Neural cell (in vitro differentiated cells): ENCODE measurements around the gene CDH4.

Experiments used
- EZH2 ChIP-seq: fragments of 200-600, 300-800 bp; shearing (Covaris generic), sonication (generic); IDR thresholded peaks from 2 replicates; pipeline ENCODE4 v1.6.1; 2014; ENCODE audit warnings: antibody characterized with exemption, low read length, borderline replicate concordance, mild to moderate bottlenecking; ENCODE audit not compliant: insufficient read depth, poor library complexity, severe bottlenecking
- MXI1 ChIP-seq: fragments of 450-650 bp; conservative IDR thresholded peaks from 2 replicates; pipeline ENCODE4 v1.6.1; 2014; ENCODE audit warnings: antibody characterized with exemption, mild to moderate bottlenecking; ENCODE audit not compliant: poor library complexity, severe bottlenecking
- POLR2AphosphoS5 ChIP-seq: IDR thresholded peaks from 2 replicates; pipeline ENCODE4 v1.6.1; 2012
- SMC3 ChIP-seq: fragments of 450-650 bp; conservative IDR thresholded peaks from 2 replicates; pipeline ENCODE4 v1.6.1; 2014; ENCODE audit warnings: antibody characterized with exemption, mild to moderate bottlenecking, moderate library complexity; ENCODE audit not compliant: poor library complexity
- TF ChIP-seq, protein P1 (sequence below): fragments of 450-650 bp; IDR thresholded peaks from 2 replicates; pipeline ENCODE4 v1.5.1; 2014; ENCODE audit warnings: antibody characterized with exemption, mild to moderate bottlenecking, moderate library complexity; ENCODE audit not compliant: poor library complexity, severe bottlenecking
- TF ChIP-seq, protein P2 (sequence below): IDR thresholded peaks from 2 replicates; pipeline ENCODE4 v1.6.1; 2012; ENCODE audit warnings: borderline replicate concordance

DNA sequence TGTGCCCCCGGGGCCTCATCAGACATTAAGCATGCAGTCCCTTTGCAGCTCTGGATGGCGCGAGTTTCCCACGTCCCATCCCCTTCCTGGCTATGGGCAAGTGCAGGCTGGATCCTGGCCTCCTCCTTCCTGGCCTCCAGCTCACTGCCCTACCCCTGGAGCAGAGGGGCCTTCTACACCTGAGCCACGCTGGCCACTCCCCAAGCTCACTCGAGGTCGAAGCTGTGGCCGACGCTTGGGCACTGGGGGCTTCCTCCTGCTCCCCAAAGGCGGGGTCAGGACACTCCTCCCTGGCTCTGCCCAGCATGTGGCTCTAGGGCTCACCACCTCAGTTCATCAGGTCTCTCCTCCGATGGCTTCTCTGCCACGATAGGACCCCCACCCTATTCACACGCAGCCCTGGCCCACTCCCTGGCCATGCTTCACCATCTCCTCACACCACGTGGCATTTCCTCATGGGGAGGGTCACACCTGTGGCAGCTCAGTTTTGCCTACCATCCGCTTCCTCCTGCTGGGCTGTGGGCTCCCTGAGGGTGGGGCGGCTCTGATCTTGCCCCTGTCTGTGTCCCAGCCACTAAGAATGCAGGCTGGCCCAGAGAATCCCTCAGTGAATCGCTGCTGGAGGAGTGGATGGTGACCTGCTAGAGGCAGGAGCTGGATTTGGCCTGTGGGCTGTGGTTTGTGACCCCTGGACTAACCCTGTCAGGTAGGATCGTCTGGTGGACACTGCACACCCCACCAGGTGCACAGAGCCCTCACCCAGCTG lies 532.9 kb downstream of the CDH4 start:
- TF ChIP-seq, protein P1, sequence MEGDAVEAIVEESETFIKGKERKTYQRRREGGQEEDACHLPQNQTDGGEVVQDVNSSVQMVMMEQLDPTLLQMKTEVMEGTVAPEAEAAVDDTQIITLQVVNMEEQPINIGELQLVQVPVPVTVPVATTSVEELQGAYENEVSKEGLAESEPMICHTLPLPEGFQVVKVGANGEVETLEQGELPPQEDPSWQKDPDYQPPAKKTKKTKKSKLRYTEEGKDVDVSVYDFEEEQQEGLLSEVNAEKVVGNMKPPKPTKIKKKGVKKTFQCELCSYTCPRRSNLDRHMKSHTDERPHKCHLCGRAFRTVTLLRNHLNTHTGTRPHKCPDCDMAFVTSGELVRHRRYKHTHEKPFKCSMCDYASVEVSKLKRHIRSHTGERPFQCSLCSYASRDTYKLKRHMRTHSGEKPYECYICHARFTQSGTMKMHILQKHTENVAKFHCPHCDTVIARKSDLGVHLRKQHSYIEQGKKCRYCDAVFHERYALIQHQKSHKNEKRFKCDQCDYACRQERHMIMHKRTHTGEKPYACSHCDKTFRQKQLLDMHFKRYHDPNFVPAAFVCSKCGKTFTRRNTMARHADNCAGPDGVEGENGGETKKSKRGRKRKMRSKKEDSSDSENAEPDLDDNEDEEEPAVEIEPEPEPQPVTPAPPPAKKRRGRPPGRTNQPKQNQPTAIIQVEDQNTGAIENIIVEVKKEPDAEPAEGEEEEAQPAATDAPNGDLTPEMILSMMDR: no peak
- no peak for TF ChIP-seq MXI1
- TF ChIP-seq, protein P2, sequence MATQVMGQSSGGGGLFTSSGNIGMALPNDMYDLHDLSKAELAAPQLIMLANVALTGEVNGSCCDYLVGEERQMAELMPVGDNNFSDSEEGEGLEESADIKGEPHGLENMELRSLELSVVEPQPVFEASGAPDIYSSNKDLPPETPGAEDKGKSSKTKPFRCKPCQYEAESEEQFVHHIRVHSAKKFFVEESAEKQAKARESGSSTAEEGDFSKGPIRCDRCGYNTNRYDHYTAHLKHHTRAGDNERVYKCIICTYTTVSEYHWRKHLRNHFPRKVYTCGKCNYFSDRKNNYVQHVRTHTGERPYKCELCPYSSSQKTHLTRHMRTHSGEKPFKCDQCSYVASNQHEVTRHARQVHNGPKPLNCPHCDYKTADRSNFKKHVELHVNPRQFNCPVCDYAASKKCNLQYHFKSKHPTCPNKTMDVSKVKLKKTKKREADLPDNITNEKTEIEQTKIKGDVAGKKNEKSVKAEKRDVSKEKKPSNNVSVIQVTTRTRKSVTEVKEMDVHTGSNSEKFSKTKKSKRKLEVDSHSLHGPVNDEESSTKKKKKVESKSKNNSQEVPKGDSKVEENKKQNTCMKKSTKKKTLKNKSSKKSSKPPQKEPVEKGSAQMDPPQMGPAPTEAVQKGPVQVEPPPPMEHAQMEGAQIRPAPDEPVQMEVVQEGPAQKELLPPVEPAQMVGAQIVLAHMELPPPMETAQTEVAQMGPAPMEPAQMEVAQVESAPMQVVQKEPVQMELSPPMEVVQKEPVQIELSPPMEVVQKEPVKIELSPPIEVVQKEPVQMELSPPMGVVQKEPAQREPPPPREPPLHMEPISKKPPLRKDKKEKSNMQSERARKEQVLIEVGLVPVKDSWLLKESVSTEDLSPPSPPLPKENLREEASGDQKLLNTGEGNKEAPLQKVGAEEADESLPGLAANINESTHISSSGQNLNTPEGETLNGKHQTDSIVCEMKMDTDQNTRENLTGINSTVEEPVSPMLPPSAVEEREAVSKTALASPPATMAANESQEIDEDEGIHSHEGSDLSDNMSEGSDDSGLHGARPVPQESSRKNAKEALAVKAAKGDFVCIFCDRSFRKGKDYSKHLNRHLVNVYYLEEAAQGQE: no peak
- no peak for TF ChIP-seq POLR2AphosphoS5
- TF ChIP-seq SMC3: no peak
- TF ChIP-seq EZH2: no peak
